Measurements from ENCODE around the gene FAM180A.
A peak's percentile ranks its signal among the peaks of the same experiment; 100 is the strongest.
"Not testable (repeated sequence)": the region's sequence is repeated elsewhere in the genome, so short reads cannot be mapped to it uniquely, and the experiment has no call there.

Gene FAM180A

DNA sequence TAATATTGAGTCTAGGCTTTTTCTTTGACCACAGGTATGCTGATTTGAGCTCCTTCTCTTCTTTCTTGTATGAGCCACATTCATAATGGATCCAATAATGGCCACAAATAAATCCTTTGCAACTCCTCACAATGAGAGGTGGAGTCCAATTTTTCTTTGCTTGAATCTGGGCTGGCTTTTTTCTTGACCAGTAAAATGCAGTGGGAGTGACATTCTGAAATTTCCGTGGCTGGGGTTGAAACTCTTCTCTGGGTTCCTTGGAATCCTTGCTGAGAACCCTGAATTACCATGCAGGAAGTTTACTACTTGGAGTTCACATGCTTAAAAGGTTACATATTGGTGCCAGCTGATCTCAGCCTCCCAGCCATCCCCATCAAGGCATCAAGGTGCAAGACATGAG is 22.4 kb upstream of the FAM180A start:
- no peak for DNase-seq

DNA sequence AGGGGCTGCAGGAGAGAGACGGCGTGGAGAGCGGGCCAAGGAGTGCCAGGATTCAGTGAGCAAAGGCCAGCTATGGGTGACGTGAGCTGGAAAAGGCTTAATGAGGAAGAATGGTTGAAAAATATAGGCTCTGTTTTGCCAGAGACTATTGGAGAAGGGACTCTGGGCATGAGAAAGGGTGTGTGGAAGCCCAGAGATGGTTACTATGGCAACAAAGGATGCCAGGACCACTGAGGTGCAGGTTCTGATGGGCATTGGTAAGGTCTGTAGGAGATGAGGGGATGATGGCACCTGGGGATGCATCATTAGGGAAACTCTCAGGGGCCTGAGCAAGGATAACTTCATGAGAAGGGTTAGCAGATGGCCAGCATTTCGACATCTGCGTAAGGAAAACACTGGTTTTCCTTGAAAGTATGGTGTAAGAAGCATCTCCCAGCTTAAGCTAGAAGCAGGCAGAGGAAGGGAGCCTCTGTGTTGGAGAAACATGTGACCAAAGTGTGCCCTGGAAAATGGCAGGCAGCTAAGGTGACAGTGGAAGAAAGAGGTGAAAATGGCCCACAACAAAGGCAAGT is 21.6 kb upstream of the FAM180A start:
- no peak for DNase-seq

DNA sequence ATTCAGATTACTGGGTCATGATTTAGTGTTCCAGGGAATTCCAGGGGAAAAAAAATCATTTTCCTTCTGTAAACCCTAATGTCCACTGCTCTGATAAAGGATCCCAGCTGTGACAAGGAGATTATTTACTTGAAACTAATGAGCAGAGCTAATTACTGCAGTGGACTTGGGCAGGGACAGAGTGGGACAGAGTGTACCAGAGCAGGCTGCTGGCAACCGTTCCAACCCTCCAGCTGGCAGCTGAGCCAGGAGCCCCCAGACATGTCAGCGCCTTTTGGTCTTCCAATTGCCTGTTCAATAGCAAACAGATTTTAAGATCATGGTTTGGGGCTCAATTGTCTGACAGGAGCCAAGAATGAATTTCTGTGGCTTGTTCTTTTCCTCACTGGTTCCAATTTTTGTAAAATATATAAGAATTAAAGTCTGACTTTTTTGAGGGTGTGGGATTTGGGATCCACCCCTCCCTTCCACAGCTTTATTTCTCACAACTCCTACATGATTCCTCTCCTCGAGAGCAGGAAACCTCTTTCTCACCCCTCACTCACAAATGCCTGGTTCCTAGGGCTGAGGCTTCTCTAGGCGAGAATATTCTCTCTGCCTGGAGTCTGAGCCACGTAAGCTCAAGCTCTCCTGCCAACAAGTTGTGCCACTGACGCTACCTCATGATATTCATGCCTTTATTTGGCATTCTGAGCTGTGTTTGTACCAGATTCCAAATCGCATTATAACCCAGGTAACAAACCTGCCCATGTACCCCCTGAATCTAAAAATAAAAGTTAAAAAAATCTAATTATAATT is 20.6 kb upstream of the FAM180A start:
- DNase-seq, result peak; percentile 63

DNA sequence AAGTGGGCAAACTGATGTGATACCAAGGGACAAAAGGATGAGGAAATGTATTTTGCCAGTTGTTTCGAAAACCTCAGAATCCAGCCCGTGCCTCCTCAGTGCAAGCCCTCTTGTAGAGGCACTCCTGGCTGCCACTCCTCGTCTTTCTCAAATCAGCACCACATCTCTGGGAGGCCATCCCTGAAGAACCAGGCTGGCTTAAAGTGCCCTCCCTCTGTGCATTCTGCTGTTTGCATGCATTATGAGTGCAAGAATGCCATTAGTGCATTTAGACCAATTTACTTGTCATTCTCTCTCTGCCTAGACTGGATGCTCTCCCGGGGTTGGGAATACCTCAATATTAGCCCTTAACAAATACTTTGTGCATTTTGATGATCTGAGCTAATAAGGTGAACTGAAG is 19.9 kb upstream of the FAM180A start:
- no peak for DNase-seq

DNA sequence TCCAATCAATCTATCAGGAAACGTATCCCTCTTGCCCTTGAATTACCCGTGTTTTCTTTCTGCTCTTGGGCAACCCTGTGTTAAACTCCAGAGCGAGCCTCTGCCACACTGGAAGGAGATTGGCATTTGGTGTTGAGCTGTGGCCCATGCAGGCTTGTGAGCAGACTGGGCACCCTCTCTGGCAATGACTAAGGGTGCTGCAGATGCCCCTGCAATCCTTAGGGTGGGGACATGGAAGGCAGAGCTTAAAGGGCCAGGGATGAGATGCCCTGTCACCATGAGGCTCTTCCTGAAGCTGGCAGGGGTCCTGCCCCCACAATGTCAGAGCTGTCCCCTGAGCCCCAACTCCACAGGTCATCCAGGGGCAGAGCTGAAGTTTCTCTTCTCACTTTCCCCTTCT is 19.5 kb upstream of the FAM180A start:
- no peak for DNase-seq

DNA sequence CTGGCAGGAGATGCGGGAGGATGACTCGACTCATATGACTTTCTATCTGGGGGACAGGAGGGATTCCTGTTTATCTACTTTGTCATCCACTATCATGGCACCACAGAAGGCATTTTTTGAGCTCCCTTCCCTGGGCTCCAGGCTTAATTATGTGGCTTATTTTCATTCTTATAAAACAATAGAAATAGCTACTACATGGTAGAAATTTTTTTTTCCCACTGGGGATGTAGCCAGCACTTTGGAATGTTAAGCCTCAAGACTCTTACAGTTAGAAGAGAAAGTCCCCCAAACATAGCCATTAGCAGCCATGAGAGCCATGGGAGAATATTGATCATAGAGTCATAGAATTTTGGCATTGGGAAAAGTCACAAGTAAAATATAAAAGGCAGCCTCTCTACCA is 14.6 kb upstream of the FAM180A start:
- DNase-seq, result no peak

DNA sequence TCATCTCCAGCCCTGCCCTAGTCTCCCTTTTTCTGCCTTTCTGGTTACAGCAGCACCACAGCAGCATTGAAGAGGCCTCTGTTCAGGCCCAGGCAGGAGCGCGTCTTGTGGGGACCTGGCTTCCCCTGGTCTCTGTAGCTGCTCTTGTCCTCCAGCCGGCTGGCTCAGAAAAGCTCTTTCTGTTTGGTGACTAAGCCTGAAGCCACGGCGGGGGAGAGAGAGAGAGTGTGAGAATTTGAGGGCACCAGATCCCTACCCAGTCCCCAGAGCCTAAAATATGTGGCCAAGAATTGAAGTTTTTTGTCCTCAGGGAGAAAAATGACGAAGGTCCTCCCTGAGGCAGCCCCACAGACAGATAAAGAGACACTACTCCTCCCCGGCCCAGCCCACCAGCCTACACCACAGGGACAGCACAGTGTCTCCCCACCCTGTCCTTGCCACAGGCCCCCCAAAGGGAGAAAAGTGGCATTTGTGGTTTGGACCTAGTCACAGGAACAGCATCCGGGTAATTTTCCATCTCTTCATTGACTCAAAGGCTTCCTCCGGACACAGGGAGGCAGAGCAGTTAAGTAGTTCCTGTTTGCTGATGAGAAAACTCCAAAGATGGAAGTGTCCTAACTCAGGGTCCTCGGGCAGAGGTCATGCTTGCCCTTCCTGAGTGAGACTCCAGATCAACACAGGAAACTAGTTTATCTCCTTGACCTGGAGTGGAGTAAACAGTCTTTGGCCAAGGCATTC is 13.3 kb upstream of the FAM180A start:
- DNase-seq, result peak; percentile 49

DNA sequence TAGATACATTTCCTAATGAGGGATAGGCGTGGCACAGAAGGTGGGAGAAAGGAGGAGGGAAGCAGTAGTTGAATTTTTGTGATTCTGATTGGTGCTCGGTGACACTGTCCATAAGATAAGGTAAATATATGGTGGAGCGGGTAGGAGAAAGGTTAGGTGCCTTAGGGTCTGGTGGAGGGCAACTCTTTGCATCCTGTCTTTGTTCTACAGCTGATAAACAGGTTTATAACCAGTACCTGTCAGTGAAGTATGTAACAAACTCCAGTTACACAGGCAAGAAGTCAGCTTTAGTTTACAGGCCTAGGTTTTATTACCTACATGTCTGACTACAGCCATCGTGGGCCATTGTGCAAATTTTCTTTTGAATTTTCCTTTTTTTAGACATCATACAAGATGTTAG is 10.9 kb upstream of the FAM180A start:
- no peak for DNase-seq

DNA sequence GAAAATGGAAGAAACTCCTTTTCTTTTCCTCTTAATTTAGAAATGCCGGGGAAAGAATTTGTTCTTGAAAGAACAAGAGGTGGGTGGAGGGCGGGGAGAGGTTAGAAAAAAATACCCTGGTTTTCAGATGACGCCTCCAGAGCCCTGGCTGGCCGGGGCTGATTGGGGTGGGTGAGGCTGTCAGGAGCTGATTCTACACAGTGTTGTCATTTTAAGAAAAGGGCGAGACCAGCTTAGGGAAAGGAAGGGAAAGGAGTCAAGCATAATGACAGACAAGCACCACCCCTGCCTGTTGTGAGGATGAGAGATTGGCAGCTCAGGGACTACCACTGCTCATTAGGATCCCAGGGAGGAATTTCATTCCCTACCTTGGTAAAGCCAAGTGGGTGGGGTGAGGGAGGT is 9.9 kb upstream of the FAM180A start:
- DNase-seq, result peak; percentile 51

DNA sequence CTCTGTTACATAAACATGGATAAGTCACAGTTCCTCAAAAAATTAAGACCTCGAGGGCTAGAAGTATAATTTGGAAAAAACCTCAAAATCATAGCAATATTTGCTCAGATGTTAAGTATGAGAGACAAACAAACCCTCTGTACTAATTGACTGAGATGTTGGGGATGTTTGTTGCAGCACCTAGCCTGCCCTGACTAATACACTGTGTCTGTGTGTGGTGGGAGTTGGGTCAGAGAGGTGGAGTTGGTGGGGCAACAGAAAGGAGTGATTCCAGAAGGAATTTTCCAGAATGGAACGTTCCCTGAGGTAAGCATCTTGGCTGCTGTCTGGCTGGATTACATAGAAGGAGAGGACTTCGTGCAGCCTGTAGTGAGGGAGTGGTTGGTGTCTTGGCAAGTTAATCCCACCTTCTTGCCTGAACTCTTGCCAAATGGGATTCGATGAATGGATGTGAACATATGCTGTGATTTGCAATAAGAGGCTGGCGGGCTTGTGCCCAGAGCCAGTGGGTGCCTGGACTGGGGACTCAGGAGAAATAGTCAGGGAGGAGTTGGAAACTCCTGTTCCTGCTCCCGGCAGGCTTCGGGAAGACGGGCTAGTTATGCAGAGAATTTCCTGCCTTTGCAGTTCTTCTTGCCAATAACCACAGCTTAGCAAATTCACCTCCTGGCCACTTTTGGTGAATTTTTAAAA is 9.3 kb upstream of the FAM180A start:
- DNase-seq, result peak; percentile 69

DNA sequence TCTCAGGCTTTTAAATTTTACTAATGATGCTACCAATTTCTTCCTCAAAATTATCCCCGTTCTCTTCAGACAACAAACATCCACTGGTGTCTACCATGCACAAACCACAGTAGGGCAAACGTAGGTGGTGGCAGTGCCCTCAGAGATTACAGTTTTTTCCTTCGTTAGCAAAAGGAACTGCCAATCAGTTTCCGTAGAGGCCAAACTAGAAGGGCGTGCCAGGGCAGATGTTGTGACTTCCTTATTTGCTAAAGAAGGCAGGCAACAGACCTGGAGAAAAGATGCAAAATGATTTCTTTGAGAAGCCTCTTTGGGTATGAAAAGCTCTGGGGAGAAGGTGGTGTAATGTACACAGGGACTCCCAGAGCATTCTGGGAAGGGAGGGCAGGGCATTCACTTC is 7.6 kb upstream of the FAM180A start:
- DNase-seq, result no peak

DNA sequence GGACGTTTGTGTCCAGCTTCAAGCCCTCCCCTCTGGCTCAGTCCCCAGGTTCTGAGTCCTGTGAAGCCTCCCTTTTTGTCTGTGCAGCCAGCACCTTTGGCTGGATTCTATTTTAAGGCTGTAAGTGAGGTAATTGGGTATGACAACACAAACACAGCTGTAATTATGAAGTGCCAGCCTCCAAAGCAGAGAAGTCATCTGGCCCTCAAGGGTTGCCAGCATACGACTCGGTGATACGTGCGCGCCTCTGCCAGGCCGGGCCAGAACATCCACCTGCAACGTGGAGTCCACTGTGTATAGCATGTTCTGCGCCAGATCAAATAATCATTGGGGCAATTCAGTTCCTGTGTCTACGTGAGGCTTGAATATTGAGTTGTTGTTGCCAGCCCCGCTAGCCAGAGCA is 6.7 kb upstream of the FAM180A start:
- DNase-seq, result peak; percentile 39

DNA sequence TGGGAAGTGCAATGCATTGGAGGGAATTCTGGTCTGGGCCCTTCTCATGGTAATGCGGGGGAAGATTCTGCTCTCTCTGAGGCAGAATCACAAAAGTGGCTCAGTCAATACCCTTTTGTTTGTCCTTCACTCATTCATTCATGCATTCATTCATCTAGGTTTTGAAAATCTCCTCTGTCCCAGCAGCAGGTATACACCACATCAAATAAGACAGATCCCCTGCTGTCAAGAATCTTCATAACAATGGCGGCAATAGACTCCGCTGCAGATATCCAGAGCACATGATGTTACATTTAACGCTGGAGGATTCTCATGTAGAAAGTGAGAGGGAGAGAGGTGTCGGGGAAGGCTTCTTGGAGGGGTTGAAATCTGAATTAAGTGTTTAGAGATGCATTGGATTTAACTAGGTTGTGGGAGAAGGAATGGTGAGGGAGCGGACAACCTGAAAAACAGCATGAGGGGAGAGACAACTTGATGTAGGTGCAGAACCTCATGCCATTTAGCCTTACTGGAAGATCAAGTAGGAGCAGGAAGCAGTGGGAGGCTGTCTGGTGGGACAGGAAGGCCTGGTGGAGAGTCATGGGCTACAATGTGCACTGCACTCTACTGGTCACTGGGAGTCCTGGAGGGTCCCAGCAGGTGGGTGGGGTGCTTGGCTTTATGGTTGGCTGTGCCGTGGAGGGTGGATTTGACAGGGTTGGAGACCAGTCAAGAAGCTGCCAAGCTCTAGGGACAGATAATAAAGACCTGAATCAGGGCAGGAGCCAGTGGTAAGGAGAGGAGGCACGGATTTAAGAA is 5.2 kb upstream of the FAM180A start:
- no peak for DNase-seq

DNA sequence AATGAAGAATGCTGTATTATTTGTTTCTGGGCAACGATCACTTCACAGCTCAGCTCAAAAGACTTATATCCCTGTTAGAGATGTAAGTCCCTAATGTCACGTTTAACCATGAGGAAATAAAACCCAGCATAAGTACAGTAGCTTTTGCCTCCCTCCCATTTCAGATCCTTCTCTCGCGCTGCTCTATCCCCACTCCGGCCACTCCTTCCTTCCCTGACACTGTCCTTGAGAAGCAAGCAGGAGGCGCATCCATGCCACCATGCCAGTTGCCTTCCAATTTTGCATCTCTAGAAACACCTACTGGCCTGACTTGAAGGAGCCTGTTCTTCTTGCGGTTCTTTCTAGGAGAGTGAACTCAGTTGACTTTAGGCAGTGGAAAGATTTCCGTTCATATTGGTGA is 1.2 kb downstream of the FAM180A start:
- no peak for DNase-seq

DNA sequence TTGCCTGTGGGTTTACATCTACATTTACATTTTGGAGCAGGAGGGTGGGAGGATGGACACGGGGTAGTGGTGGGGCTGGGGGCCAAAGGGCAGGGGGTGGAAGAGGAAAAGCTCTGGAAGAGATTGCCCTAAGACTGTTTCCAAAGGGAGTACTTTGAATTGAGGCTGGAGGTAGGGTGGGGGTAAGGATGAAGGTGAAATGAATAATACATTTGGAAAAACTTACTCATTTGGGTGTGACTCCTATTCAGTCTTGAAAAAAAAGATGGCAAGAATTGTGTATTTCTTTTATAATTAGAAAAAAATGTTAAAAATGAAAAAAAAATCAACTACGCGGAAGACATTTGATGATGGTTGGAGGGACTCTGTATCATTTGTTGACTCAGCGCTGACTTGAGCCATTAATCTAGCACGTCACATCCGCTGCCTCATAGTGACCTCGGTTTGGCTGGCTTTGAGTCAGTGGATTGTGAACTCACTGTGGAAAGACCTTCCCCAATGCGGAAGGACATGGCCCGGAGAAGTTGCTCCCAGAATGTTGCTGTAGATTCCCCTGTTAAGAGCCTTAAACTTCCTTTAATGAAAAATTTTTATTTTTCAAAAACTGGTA is 2.8 kb downstream of the FAM180A start:
- DNase-seq, result no peak

DNA sequence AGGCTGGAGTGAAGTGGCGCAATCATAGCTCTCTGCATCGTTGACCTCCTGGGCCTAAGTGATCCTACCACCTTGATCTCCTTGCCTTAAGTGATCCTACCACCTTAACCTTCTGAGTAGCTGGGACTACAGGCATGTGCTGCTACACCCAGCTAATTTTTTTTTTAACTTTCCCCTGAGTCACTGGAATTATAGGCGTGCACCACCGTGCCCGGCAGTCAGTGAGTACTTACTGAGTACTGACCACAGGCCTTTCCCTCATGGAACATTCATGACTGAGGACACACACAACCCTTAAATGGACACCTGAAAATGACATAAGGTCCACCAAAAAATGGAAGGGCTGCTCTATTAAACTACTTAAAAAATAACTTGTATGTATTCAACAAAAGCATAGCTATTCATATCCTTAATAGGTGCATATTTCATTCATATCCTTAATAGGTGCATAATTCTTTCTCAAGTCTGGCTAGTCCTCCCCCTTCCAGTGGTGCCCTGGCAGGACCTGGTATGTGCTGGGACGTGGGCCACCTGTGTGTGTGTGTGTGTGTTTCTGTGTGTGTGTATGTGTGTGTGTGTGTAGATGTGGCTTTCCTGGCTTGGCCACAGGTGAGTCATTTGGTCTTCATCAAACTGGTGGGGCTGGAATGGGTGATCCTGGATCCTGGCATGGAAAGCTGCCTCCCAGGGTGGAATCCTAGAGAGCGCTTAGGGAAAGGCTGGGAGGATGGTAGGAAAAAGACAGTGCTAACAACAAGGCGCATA is 3.5 kb downstream of the FAM180A start:
- no peak for DNase-seq

DNA sequence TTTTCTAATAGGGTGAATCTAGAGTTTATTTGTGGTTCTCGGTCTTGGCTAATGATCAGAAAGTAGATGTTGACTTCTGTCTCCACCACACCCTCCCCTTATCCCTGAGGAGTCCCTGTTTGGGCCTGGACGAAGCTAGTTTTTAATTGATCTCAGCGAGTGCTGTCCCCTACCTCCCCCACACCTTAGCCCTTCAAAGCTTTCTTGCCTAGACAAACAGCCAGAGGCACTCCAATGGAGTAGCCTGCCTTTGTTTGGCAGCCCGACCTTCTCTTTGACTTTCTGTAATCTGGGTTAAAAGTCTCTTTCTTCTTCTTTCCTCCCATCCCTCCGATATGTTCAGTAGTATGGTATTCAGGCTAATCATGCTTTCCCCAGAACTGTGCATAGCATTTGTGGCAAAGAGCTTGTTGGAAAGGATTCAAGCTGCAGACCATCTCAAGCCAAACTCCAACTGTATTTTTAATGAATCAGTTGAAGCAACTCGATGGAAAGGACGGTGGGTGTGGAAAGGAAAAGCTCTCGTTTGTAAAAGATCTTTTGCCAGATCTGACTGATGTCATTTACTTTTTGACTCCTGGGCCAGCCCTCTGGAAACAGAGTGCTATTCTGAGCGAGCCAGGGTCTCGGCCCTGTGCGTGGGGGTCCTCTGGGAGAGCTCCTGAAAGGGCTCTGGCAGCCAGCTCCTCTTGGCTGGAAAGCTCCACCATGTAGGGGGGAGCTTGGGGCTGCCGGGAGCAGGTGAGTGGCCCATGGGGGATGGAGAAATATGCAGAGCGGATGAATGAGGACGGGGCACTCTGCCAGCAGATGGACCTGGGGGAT is 4.5 kb downstream of the FAM180A start:
- DNase-seq, result peak; percentile 64

DNA sequence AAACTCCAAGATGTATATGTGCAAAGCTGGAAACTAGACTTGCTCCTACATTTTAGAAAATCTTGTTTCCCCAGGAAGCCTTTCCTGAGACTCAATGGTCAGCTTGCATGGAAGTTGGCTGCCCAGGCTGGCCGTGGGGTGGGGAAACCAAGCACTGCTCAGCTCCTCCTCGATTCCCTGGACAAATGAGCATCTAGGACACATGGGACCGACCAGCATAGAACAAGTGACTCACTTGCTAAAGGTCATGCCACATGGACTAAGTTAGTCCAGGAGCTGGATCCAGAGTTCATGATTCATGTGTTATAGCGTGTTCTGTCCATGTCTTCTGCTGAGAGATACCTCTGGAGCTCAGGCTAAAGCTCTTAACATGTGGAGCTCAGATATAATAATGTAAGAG is 6.2 kb downstream of the FAM180A start:
- DNase-seq, result no peak

DNA sequence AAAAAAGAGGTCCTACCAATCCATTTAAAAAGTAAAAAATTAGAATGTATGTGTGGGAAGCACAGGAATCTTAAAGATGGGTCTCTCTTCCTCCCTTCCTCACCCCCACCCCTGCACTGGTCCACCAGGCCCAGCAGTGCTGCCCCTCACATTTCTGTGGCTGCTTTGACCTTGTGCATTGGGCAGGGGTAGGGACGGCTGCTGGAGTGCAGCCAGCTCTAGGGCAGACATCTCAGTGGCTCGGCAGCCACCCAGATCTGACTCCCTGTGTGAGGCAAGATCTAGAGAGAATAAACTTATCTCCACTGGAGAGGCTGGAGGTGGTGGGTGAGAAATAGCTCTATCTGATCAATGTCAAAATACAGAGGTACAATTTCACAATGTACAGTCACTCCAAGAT is 6.7 kb downstream of the FAM180A start:
- no peak for DNase-seq

DNA sequence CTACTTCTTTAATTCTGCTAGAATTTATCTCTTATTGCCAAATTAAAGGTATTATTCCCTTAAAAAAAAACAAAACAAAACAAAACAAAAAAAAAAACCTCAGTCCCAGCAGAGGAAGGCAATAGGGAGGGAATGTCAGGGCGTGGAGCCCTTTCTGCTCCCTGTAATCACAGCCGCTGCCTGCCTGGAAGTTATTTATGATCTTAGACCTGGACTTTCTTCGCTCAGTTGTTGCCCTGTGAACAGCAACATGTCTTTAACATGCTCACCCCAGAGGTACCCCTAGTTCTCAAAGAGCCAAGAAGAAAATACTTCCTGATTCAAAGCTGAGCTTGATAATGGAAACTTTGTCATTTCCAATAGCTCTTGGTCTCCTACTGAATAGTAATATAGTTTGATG is 7.7 kb downstream of the FAM180A start:
- DNase-seq, result no peak

DNA sequence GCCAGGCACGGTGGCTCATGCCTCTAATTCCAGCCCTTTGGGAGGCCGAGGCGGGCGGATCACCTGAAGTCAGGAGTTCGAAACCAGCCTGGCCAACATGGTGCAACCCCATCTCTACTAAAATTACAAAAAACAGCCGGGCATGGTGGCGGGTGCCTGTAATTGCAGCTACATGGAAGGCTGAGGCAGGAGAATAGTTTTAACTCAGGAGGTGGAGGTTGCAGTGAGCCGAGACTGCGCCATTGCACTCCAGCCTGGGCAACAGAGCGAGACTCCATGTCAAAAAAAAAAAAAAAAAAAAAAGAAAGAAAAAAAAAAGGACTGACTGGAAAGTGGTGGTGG is 11.3 kb downstream of the FAM180A start:
- not testable (repeated sequence) for DNase-seq

All from right hindlimb (tissue), 1 donor.